IPS-NIHi7 (cell line): ENCODE data around the gene ITPRID2.

Source experiments
- DNase-seq: peaks from one replicate; pipeline ENCODE4 v3.0.0; 2012; ENCODE audit warnings: mixed read lengths; ENCODE audit errors: extremely low spot score

ITPRID2 gene

GRCh38 chr2:181882246-181883020 is 9.1 kb upstream of the ITPRID2 start:
- no peak for DNase-seq

GRCh38 chr2:181884601-181885000 is 6.9 kb upstream of the ITPRID2 start:
- no peak for DNase-seq

DNA sequence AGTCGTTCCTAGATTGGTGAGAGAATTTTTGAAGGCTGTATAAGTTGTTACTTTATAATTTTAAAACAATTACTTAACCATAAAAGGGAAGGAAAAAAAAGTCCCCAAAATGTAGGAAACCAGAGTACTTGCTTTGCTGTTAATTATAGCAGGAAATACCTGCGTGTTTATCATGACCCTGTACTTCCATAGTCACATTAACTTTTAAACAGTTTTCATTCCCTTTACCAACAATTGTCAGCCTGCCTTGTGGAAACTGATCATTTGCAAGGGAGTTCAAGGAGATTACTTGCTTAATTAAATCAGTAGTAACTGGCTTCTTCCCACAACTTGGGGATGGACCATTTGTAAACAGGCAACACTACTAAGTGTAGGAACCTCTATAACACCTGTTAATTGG is 6.4 kb upstream of the ITPRID2 start:
- DNase-seq: no peak

DNA sequence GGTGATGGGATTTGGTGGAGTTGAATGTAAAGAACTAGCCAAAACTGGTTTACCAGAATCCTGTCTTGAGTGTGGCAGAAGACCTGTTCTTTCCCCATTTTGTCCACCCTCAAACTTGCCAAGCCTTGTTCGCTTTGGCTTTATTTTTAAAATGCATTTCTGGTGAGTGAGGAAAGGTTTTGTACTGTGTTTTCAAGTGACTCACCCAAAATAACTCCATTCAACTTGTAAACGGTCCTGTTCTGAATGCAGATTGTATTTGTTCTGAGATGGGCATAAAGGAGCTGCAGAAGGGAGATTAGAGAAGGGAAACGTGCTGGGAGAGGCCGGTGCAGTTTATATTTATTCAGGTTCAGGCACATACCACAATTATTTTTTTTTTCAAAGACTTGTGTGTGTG is 5.3 kb upstream of the ITPRID2 start:
- DNase-seq: no peak

- DNase-seq: no peak
Observed at GRCh38 chr2:181887045-181887444, 4.5 kb upstream of the ITPRID2 start.

GRCh38 chr2:181889776-181890175 is 1.8 kb upstream of the ITPRID2 start:
- DNase-seq: no peak

GRCh38 chr2:181890271-181890670 is 1.3 kb upstream of the ITPRID2 start:
- no peak for DNase-seq

DNA sequence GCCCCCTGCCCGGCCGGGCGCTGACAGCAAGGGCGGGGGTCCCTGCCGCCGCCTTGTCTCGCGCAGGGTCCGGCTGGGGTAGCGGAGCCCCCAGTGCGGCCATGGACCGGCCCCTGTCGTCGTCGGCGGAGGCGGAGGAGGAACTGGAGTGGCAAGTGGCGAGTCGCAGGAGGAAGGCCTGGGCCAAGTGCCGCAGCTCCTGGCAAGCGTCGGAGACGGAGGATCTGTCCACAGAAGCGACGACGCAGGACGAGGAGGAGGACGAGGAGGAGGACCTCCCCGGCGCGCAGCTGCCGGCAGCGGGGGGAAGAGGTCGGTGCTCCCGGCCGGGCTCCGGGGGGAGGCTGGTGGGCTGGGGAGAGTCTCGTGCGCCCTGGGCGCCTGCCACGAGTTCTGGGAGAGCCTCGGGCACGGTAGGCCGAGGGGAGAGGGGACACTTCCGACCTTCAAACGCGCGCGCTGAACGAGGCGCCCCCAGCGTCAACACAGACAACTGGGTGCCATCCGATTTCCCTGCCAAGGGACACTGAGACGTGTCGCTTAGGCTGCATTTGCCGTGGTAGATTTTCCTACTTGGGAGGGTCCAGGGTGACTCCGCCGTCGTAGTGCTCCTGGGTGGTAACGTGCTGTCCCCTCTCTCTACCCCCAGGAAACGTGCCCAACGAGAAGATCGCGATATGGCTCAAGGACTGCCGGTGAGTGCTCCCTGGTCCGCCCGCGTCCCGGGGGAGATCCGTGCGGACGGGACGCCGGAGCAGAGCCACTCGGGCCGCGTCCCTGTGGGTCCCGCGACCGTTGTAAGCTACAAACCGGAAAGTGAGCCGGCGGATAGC is 652 bp downstream of the ITPRID2 start:
- peak; percentile 43 for DNase-seq

- DNase-seq: no peak
Observed at GRCh38 chr2:181892799-181893435, 1.4 kb downstream of the ITPRID2 start.

GRCh38 chr2:181894381-181894780 is 2.9 kb downstream of the ITPRID2 start:
- no peak for DNase-seq

- no peak for DNase-seq
Observed at GRCh38 chr2:181895818-181896217, 4.3 kb downstream of the ITPRID2 start.

DNA sequence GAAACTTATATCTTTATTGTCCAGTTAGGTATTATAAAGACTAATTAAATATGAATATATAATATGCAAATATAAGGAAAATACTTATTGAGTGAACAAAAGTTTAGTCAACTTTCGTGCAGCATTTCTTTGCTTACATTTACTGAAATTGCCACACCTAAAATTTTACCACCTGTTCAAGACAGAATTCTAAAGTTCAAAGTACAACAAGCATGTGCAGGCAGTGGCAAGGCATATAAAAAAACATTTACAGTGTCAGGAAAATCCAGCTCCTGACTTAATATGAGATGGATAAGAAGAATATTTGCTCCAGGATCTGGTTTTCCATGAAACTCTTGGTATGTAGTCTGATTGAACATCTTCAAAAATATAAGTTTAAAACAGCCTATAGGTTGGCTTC is 4.8 kb downstream of the ITPRID2 start:
- DNase-seq: no peak

DNA sequence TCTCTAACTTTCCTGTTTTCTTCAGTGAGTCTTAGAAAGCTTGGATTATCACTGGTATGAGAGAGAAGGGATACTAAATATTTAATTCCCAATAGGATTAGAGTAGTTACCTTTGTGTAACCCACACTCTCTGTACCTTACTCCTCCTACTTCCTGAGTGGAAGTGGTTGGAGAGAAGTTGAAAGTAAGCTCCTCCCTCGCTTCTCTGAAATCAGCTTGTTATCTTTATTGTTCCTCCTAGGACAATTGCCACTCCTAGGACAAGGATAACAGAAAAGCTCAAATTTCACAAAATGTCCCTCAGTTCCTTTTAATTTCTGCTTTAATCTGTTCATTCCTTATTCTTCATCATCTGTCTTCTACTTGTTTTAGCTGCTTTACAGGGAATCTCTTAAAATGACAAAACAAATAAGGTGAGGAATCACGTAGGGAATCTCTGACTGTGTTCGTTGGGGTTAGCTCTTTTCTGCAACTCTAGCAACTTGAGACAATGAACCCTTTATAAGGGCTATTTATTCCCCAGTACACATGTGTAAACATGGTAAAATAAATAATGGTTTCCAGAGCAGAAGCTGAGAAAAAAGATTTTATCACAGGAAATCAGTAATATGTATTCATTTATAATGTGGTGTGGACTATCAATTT is 8.6 kb downstream of the ITPRID2 start:
- DNase-seq: no peak

DNA sequence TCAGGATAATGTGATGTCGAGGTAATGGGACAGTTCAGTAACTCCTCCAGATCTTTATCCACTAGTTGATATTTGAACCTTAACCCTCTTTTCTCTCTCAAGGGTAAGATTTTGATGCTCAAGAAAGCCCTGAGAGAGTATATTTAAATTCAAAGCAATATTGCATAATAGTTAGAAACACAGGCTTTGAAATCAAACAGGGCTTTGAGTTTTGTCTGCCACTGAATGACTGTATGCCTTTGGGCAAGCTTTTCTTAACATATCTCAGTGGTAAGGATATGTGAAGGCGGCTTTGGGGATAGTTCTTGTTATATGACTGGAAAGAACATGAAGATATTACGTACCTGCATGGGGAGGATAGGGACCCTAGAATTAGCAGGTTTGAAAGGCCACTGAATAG is 11.1 kb downstream of the ITPRID2 start:
- DNase-seq: no peak

DNA sequence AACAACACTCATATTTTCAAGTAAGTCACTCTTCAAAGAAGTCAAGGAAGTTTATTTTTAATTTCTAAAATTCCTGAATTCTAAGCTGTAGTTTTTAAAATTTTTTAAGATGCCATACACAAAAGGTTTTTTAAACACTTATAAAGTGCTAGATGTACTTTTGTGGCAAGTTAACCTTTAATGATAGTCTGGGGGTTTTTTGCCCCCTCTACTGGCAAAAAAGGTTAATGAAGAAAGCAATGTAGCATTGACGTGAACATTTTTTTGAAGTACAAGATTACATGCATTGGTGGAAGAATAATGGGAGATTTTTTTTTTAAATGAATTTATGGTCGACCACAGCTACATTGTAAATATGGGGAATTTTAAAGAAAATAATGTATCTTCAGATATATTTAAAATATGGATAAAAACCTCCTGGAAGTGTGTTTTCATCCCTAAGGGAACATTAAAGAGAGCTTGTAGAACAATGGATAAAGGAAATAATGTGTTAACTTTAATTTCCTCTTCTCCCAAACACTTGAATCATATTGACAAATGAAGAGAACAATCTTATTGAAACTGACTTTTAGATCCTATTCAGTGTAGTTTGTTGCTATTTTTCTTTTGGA is 12.6 kb downstream of the ITPRID2 start:
- DNase-seq: peak; percentile 40

DNA sequence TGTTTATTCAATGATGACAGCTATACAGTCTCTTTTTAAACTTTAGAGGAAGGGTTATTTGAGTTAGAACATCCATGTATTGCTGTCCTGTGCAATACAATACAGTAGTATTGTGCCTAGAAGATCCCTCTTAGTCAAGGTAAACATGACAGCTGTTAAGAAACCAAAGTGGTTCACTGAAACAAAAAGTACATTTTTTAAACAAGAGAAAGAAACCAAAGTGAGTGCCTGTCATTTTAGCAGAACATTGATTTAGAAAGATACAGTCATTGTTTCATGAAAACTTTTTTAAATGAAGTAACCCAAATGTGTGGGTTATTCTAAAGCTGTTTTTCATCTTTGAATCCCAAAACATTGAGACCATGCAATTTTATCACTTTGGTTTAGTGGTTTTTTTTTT is 15.5 kb downstream of the ITPRID2 start:
- no peak for DNase-seq

DNA sequence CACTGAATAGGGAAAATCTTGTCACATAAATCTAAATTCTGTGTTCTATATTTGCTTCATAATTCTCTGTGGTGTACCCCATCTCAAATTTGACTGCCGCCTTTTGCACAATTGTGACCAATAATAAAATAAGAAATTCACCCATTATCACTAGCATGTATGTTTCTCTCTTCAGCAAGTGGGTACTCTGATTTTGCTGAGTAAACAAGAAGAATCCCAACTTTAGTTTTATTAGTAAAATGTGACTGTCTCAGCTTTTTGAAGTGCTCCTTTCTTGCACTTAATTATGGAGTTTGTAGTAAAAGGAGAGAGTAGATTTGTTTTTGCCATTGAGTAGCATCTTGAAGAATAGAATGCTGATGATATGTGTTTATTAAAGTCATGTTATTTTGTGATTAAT is 16.1 kb downstream of the ITPRID2 start:
- DNase-seq: no peak

- no peak for DNase-seq
Observed at GRCh38 chr2:181910028-181910831, 18.7 kb downstream of the ITPRID2 start.

DNA sequence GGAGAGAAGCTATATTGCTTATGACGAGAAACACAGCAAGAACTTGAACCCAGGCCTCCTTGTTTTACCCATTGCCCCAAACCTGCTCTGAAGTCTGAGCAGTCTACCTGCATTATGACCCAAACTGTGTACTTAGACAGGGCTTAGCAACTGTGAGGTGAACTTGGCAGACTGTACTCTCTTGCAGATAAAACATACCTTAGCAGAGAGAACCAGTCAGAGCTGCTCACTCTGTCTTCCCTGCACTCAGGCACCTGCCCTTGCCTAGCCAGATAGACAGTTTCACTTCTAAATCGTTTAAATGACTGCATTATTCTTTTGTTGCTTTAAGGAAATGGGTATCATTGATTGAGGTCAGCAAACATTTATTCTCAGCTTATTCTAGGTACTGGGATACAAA is 20.3 kb downstream of the ITPRID2 start:
- no peak for DNase-seq

DNA sequence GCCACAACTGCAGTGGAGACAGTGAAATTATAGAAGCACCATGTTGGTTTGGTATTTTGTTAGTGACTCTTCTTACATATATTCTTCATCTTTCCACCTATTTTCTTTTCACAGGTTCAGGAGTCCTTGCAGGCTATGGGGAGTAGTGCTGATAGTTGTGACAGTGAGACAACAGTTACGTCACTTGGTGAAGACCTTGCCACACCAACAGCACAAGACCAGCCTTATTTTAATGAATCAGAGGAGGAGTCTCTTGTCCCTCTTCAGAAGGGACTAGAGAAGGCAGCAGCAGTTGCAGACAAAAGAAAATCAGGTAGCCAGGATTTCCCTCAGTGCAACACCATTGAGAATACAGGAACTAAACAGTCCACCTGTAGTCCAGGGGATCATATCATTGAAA is 23.6 kb downstream of the ITPRID2 start:
- no peak for DNase-seq
